Measurements from ENCODE around the gene LRMDA.

DNA sequence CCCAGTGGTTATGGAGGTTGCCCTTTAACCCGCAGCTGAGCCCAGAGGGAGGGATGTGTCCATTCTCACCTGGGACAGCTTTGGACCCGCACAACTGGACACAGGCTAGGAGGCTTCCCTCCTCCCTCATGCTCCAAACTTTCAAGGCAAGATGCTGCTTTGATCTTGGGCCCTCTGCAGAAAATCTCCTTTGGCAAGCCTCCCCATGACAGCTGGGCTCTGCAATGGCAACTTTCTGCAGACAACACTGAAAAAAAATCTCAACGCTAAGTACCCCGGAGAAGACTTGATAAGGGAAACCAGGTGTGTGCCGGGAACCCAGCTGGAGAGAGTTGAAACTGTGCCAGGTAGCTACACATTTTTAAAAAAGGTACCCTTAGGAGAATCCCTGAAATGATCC is 610.1 kb downstream of the LRMDA start:
- TF ChIP-seq, protein P1, sequence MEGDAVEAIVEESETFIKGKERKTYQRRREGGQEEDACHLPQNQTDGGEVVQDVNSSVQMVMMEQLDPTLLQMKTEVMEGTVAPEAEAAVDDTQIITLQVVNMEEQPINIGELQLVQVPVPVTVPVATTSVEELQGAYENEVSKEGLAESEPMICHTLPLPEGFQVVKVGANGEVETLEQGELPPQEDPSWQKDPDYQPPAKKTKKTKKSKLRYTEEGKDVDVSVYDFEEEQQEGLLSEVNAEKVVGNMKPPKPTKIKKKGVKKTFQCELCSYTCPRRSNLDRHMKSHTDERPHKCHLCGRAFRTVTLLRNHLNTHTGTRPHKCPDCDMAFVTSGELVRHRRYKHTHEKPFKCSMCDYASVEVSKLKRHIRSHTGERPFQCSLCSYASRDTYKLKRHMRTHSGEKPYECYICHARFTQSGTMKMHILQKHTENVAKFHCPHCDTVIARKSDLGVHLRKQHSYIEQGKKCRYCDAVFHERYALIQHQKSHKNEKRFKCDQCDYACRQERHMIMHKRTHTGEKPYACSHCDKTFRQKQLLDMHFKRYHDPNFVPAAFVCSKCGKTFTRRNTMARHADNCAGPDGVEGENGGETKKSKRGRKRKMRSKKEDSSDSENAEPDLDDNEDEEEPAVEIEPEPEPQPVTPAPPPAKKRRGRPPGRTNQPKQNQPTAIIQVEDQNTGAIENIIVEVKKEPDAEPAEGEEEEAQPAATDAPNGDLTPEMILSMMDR (IDR thresholded peaks at IDR 0.05) = no peak
- TF ChIP-seq POLR2A (IDR thresholded peaks at IDR 0.05) = no peak

Measured in adrenal gland (tissue), 5 donors.